Islet of Langerhans (tissue), 1 donor: ENCODE results near the gene GBF1.

Experiments
- FAIRE-seq: peaks from one replicate; lab custom pipeline; 2011; peaks lifted over from hg19 to GRCh38; lab: Jason Lieb, UNC

GBF1 gene

DNA sequence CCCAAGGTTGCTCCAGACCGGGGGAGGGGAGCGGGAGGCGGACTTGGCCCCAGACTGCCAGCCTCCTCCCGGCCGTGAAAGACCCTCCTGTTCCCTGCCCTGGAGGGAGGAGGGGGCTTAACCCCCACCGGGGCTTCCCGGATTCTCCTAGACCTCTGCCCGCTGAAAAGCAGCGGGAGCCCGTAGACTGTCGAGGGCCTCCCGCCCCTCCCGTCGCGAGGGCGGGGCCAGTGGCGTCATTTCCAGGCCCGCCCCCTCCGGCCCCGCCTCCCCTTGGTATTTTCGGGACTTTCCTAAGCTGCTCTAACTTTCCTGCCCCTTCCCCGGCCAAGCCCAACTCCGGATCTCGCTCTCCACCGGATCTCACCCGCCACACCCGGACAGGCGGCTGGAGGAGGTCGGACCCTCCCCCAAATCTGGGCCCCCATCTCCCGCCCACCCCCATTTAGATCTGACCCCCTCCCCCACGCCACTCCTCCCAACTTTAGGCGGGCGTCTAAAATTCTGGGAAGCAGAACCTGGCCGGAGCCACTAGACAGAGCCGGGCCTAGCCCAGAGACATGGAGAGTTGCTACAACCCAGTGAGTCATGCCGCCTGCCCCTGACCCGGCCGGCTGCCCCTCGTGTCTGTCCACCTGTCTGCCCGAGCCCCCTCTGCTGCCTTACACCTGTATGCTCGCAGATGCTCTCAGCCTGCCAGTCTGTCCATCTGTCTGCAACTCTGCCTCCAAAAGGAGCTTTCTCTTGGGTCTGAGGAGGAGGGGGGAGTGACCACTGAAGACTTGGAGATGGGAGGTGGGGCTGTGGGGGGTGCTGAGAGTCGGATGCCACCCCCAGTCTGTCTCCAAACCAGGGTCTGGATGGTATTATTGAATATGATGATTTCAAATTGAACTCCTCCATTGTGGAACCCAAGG lies 150.3 kb downstream of the GBF1 start, which contains the start of gene NFKB2:
TSS of gene NFKB2 (plus strand) at position 306 of the 917 bp plus-strand sequence. CDS start at position 561, 255 bp downstream.
- no peak for FAIRE-seq

- no peak for FAIRE-seq
Measured at GRCh38 chr10:102396317-102396650, 151.0 kb downstream of the GBF1 start.

- no peak for FAIRE-seq
Measured at GRCh38 chr10:102396730-102397151, 151.4 kb downstream of the GBF1 start.

DNA sequence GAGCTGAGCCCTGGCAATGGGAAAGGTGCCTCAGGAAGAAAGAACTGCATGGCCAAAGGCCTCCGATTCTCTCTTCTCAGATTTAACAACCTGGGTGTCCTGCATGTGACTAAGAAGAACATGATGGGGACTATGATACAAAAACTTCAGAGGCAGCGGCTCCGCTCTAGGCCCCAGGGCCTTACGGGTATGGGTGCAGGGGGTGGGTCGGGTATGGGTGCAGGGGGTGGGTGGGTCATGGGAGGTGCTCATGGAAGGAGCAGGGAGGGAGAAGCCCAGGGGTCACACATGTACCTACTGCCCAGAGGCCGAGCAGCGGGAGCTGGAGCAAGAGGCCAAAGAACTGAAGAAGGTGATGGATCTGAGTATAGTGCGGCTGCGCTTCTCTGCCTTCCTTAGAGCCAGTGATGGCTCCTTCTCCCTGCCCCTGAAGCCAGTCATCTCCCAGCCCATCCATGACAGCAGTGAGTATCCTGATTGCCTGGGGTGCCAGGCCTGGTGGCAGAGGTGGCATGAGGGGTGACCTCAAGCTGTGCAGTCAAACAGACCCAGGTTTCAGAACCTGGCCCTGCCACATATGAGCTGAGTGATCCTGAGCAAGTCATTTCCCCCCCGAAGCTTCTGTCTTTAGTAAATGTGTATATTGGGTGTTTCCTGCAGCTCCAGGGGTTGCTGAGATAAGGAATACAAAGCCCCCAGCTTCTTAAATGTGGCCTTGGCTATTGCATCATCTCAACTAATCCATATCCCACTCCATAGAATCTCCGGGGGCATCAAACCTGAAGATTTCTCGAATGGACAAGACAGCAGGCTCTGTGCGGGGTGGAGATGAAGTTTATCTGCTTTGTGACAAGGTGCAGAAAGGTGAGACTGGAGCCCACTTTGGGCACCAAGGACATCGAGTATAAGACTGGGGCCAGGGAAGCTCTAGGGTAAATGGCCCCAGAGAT lies 152.2 kb downstream of the GBF1 start:
- no peak for FAIRE-seq

DNA sequence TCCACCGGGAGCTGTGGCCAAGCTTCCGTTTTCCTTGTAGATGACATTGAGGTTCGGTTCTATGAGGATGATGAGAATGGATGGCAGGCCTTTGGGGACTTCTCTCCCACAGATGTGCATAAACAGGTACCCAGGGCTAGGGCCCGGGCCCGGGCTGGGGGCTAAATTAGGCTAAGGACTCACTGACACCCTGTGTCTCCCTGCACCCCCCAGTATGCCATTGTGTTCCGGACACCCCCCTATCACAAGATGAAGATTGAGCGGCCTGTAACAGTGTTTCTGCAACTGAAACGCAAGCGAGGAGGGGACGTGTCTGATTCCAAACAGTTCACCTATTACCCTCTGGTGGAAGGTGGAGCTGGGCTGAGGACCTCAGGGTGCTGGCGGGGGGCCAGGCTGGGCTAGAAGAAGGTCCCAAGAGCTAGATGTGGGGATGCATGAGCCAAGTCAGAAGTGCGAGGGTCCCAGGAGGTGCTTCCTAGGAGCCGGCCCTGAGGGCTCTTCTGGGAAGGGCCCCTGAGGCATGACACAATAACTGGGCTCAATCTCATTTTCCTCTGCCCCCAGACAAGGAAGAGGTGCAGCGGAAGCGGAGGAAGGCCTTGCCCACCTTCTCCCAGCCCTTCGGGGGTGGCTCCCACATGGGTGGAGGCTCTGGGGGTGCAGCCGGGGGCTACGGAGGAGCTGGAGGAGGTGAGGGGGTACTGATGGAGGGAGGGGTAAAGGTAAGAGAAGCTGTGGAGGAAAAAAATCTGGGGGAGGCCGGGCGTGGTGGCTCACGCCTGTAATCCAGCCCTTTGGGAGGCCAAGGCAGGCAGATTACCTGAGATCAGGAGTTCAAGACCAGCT lies 153.1 kb downstream of the GBF1 start:
- no peak for FAIRE-seq

GRCh38 chr10:102399217-102400021 lies 154.1 kb downstream of the GBF1 start:
- no peak for FAIRE-seq

DNA sequence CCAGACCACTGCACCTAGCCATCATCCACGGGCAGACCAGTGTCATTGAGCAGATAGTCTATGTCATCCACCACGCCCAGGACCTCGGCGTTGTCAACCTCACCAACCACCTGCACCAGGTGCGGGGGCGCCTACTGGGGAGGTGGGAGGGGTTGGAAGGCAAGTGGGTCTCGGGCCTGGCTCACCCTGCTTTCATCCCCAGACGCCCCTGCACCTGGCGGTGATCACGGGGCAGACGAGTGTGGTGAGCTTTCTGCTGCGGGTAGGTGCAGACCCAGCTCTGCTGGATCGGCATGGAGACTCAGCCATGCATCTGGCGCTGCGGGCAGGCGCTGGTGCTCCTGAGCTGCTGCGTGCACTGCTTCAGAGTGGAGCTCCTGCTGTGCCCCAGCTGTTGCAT lies 154.7 kb downstream of the GBF1 start:
- no peak for FAIRE-seq

GRCh38 chr10:102400598-102401341 lies 155.4 kb downstream of the GBF1 start:
- FAIRE-seq = no peak

- FAIRE-seq = no peak
Measured at GRCh38 chr10:102401342-102401654, 156.0 kb downstream of the GBF1 start.

GRCh38 chr10:102401735-102402511 lies 156.6 kb downstream of the GBF1 start:
- no peak for FAIRE-seq

- FAIRE-seq = no peak
Measured at GRCh38 chr10:102402512-102402896, 157.2 kb downstream of the GBF1 start.

GRCh38 chr10:102403115-102403514 lies 157.8 kb downstream of the GBF1 start:
- FAIRE-seq = no peak

GRCh38 chr10:102404361-102405107 lies 159.2 kb downstream of the GBF1 start:
- FAIRE-seq = no peak

GRCh38 chr10:102405108-102405571 lies 159.8 kb downstream of the GBF1 start:
- no peak for FAIRE-seq

GRCh38 chr10:102405632-102406031 lies 160.3 kb downstream of the GBF1 start:
- FAIRE-seq = no peak

DNA sequence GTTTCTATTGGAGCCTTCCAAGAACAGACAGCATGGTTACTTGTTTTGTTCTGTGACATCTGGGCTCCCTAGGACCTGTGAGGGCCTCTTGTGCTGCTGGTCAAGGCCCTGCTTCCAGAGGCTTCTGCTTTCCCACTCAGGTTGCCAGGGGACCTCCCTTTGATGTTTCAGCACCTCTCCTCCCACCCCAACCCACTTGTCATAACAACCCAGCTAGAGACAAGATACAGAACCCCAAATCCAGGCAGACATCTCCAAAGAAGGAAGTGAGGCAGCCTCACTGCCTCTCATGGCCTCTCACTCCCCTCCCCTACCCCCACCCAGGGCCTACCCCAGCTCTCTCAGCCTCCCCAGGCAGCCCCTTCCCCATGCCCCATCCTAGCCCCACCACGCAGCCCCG lies 161.5 kb downstream of the GBF1 start:
- FAIRE-seq = no peak

DNA sequence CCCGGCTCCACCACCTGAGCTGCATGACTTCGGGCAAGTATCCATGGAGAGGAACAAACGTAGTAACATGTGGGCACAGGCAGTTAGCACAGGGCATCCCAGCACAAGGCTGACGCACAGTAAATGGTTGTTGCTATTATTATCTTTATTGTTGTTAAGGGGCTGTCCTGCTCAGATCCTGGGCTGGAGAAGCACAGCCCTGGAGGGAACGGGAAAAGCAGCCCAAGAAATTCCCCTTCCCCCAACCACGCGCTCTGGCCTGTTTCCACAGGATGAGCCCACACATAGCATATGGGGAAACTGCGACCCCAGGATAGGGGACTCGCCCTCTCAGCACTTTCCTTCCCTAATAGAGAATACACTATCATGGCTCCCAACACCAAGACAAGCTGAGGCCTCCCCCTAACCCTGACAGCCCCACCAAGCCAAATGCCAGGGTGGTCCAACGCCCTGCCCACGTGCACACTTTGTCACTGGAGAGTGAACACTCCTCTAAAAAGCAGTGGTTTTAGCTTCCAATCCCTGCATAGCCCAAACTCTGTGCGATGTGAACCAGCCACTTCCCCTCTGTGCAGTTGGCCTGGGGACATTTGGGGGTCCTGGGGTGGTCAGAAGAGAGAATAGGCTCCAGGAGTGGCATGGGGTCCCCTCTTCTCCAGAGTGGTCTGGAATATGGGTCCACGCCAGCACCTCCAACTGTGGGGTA lies 162.2 kb downstream of the GBF1 start:
- no peak for FAIRE-seq

DNA sequence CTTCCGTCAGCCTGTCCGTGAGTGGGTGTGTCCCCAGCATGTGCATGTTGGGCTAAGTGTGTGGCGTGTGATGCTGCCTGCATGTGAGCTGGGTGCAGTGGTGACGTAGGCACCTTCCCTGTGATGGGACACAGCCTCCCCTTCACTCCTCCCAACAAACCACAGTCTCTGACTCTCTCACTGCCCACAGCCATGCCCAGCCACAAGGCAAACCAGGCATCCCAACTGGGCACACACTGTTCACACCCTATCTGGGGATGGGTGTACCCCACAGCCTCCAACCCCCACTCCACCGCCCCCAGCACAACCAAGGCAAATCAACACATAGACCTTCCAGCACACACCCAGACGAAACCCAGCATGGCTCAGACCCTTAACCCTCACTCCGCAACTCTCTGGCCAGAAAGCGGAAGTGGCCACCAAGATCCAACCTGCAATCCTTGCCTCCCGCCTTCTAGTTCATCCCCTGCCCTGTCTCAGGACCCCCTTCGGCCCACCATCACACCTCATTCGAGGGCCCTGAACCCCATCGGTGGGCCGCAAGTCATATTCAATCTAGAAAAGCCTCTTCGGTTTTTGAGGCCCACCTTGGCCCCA lies 162.9 kb downstream of the GBF1 start:
- no peak for FAIRE-seq
